RWPE2 (cell line): ENCODE results near the gene NAXD.
A peak's percentile ranks its signal among the peaks of the same experiment; 100 is the strongest.

Source experiments
- ATAC-seq: fragments of 200-7000 bp; cut with Tn5 transposase; 3 replicates; pipeline ENCODE4 v1.9.1; 2021; ENCODE audit warnings: low read depth
- DNase-seq: peaks from one replicate; pipeline ENCODE4 v3.0.0-alpha.2; 2020; ENCODE audit warnings: low spot score
- H3K27ac ChIP-seq: fragments of 450-650 bp; 2 replicates; pipeline ENCODE4 v1.5.1; 2017; ENCODE audit warnings: mild to moderate bottlenecking; ENCODE audit not compliant: poor library complexity, severe bottlenecking
- H3K27me3 ChIP-seq: fragments of 250-450 bp; sonication (Bioruptor Pico); 2 replicates; pipeline ENCODE4 v1.5.1; 2021; ENCODE audit warnings: mild to moderate bottlenecking, moderate library complexity; ENCODE audit not compliant: insufficient read depth, poor library complexity, severe bottlenecking
- H3K36me3 ChIP-seq: fragments of 250-450 bp; sonication (Bioruptor Pico); 2 replicates; pipeline ENCODE4 v1.5.1; 2020; ENCODE audit warnings: low read depth, mild to moderate bottlenecking, moderate library complexity
- H3K4me1 ChIP-seq: fragments of 250-450 bp; sonication (Bioruptor Pico); 2 replicates; pipeline ENCODE4 v1.5.1; 2021; ENCODE audit warnings: mild to moderate bottlenecking, moderate library complexity; ENCODE audit not compliant: insufficient read depth, poor library complexity, severe bottlenecking
- H3K4me3 ChIP-seq: fragments of 250-450 bp; sonication (Bioruptor Pico); 2 replicates; pipeline ENCODE4 v1.5.1; 2021; ENCODE audit warnings: mild to moderate bottlenecking, moderate library complexity; ENCODE audit not compliant: severe bottlenecking
- H3K9me3 ChIP-seq: fragments of 250-450 bp; sonication (Bioruptor Pico); 2 replicates; pipeline ENCODE4 v1.5.1; 2021; ENCODE audit warnings: mild to moderate bottlenecking, moderate library complexity; ENCODE audit not compliant: severe bottlenecking
- TF ChIP-seq, protein P1 (sequence below): fragments of 450-650 bp; IDR thresholded peaks from one replicate; pipeline ENCODE4 v1.5.1; 2017; ENCODE audit warnings: mild to moderate bottlenecking, moderate library complexity; ENCODE audit not compliant: poor library complexity, severe bottlenecking

Gene NAXD

GRCh38 chr13:110633776-110634175, 18.4 kb downstream of the NAXD start:
- TF ChIP-seq, protein P1, sequence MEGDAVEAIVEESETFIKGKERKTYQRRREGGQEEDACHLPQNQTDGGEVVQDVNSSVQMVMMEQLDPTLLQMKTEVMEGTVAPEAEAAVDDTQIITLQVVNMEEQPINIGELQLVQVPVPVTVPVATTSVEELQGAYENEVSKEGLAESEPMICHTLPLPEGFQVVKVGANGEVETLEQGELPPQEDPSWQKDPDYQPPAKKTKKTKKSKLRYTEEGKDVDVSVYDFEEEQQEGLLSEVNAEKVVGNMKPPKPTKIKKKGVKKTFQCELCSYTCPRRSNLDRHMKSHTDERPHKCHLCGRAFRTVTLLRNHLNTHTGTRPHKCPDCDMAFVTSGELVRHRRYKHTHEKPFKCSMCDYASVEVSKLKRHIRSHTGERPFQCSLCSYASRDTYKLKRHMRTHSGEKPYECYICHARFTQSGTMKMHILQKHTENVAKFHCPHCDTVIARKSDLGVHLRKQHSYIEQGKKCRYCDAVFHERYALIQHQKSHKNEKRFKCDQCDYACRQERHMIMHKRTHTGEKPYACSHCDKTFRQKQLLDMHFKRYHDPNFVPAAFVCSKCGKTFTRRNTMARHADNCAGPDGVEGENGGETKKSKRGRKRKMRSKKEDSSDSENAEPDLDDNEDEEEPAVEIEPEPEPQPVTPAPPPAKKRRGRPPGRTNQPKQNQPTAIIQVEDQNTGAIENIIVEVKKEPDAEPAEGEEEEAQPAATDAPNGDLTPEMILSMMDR, result no peak

DNA sequence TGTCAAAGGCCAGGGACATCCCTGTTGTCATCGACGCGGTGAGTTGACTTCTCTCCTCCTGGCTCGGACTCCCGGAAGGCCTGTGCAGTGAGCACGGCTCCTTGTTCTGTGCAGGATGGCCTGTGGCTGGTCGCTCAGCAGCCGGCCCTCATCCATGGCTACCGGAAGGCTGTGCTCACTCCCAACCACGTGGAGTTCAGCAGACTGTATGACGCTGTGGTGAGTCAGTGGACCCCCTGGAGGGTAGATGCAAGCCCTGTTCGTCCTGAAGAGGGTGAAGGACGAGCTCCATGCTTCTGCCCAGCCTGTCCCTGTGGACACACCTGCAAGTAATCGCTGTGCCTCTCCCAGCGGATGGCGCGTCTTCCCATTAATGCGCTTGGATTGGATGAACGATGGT, 19.2 kb downstream of the NAXD start:
- Histone ChIP-seq H3K9me3 (no peaks in the 10 kb centered on the region), H3K27me3 (no peaks in the 10 kb centered on the region), H3K4me1 (no peaks in the 10 kb centered on the region), H3K4me3 (no peak overlapping the region), H3K27ac (no peak overlapping the region), H3K36me3 (peaks cover 84% of the 10 kb centered on the region)
- TF ChIP-seq, protein P1, result no peak
- DNase-seq (no peak), ATAC-seq (no peak)

More at GRCh38 chr13:110633776-110634175, 18.4 kb downstream of the NAXD start:
- Histone ChIP-seq H3K27ac (no peak overlapping the region), H3K4me3 (no peak overlapping the region), H3K4me1 (no peaks in the 10 kb centered on the region), H3K9me3 (no peaks in the 10 kb centered on the region), H3K27me3 (no peaks in the 10 kb centered on the region), H3K36me3 (peaks cover 84% of the 10 kb centered on the region)
- no peak for ATAC-seq
- DNase-seq, result no peak

GRCh38 chr13:110635405-110636002, 20.2 kb downstream of the NAXD start:
- no peak for ATAC-seq
- TF ChIP-seq, protein P1, result no peak
- H3K4me3 ChIP-seq, result no peak overlapping the region
- no peaks in the 10 kb centered on the region for H3K4me1 ChIP-seq
- no peaks in the 10 kb centered on the region for H3K27me3 ChIP-seq
- peaks cover 87% of the 10 kb centered on the region for H3K36me3 ChIP-seq
- H3K9me3 ChIP-seq, result no peaks in the 10 kb centered on the region
- no peak overlapping the region for H3K27ac ChIP-seq
- no peak for DNase-seq

DNA sequence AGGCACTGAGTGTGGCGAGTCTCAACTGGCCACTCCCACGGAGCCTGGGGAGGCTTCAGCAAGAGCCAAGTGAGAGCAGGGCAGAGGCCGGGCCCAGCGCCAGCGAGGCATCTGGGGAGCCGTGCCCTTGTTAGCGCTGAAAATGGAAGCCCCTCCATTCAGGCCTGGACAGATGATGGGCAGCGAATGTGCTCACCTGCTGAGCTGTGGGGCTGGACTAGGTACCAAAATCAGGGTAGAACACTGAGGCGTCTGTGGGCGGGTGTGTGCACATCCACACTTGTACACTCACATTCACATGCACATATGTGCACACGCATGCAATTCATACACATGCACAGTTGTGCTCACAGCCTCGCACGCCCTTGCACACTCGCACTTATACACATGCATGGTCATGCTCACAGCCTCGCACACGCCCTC, 20.7 kb downstream of the NAXD start:
- DNase-seq (no peak), ATAC-seq (no peak)
- TF ChIP-seq, protein P1, result no peak
- H3K36me3 ChIP-seq, result peaks cover 87% of the 10 kb centered on the region
- H3K27ac ChIP-seq, result no peak overlapping the region
- H3K4me1 ChIP-seq, result no peaks in the 10 kb centered on the region
- no peak overlapping the region for H3K4me3 ChIP-seq
- no peaks in the 10 kb centered on the region for H3K27me3 ChIP-seq
- H3K9me3 ChIP-seq, result no peaks in the 10 kb centered on the region

- H3K9me3 ChIP-seq, result no peaks in the 10 kb centered on the region
- ATAC-seq, result peak; percentile 22; the same call in 1 of the 3 replicates
- no peaks in the 10 kb centered on the region for H3K27me3 ChIP-seq
- H3K4me1 ChIP-seq, result no peaks in the 10 kb centered on the region
- no peak overlapping the region for H3K4me3 ChIP-seq
- TF ChIP-seq, protein P1, result no peak
- H3K27ac ChIP-seq, result no peak overlapping the region
- peaks cover 87% of the 10 kb centered on the region for H3K36me3 ChIP-seq
- no peak for DNase-seq
Measured at GRCh38 chr13:110636701-110637201, 21.4 kb downstream of the NAXD start.
